Limb (tissue), 2 donors: ENCODE measurements around the gene INCA1.

ENCODE experiments used
- DNase-seq, 2 donors: peaks; one replicate each; pipeline ENCODE4 v3.0.0-alpha.2; 2016; ENCODE audit errors: extremely low spot score in 2 of 2

Gene INCA1

GRCh38 chr17:4948931-4949320, 48.4 kb downstream of the INCA1 start:
- DNase-seq: peak; percentile 84 to 90

- peak; percentile 93 to 94 for DNase-seq
These were observed 49.0 kb downstream of the INCA1 start, which contains the start of gene PFN1 for GRCh38 chr17:4948166-4948930. Gene PFN1, minus strand, starts transcription at chr17:4948530. Its CDS starts 136 bp downstream, at chr17:4948394.

- DNase-seq: peak; percentile 64 to 81
These were observed 49.7 kb downstream of the INCA1 start for GRCh38 chr17:4947411-4948165.

GRCh38 chr17:4947010-4947410, 50.3 kb downstream of the INCA1 start:
- DNase-seq: no peak

GRCh38 chr17:4946312-4946976, 50.9 kb downstream of the INCA1 start:
- no peak for DNase-seq

GRCh38 chr17:4945944-4946280, 51.4 kb downstream of the INCA1 start:
- DNase-seq: no peak

- no peak for DNase-seq
These were observed 52.0 kb downstream of the INCA1 start for GRCh38 chr17:4945176-4945943.

GRCh38 chr17:4944554-4945175, 52.7 kb downstream of the INCA1 start:
- DNase-seq: no peak

- DNase-seq: no peak
These were observed 53.2 kb downstream of the INCA1 start for GRCh38 chr17:4944163-4944553.

GRCh38 chr17:4942760-4943508, 54.4 kb downstream of the INCA1 start:
- DNase-seq: no peak

- DNase-seq: no peak
These were observed 56.1 kb downstream of the INCA1 start for GRCh38 chr17:4941319-4941610.

GRCh38 chr17:4940555-4941318, 56.6 kb downstream of the INCA1 start:
- DNase-seq: no peak

GRCh38 chr17:4939796-4940554, 57.3 kb downstream of the INCA1 start, which contains the start of the genes RNF167 and SLC25A11:
Gene RNF167, plus strand, starts transcription at chr17:4940268. Its CDS starts 642 bp downstream, at chr17:4940910.
Gene SLC25A11, minus strand, starts transcription at chr17:4940046. Its CDS starts 136 bp downstream, at chr17:4939910.
- peak; percentile 95 to 100 for DNase-seq

GRCh38 chr17:4939546-4939795, 57.9 kb downstream of the INCA1 start:
- DNase-seq: no peak

GRCh38 chr17:4938688-4939545, 58.4 kb downstream of the INCA1 start:
- DNase-seq: no peak
